Ascending aorta (tissue), 2 donors: ENCODE results near the gene XRCC6. TPM values are rescaled to one million over a fixed set of nuclear protein-coding genes. Genes with fewer than 3 reads are reported as not detected.

ENCODE experiments used
- DNase-seq, 2 donors: peaks; one replicate each; pipeline ENCODE4 v3.0.0-alpha.2; 2019; ENCODE audit warnings: low spot score in 2 of 2
- H3K27ac ChIP-seq, 2 donors: fragments of 200-600 bp; sonication (generic); one replicate each; pipeline ENCODE4 v1.5.1; 2016 to 2017; ENCODE audit warnings: mild to moderate bottlenecking in 1 of 2
- H3K27me3 ChIP-seq: fragments of 200-600 bp; sonication (generic); one replicate; pipeline ENCODE4 v1.5.1; 2017
- H3K36me3 ChIP-seq, 2 donors: fragments of 200-600 bp; sonication (generic); one replicate each; pipeline ENCODE4 v1.5.1; 2016
- H3K4me1 ChIP-seq, 2 donors: fragments of 200-600 bp; sonication (generic); one replicate each; pipeline ENCODE4 v1.5.1; 2016 to 2017; ENCODE audit warnings: mild to moderate bottlenecking in 1 of 2
- H3K4me3 ChIP-seq, 2 donors: fragments of 200-600 bp; sonication (generic); one replicate each; pipeline ENCODE4 v1.5.1; 2016 to 2017; ENCODE audit warnings: mild to moderate bottlenecking in 1 of 2
- H3K9me3 ChIP-seq, 2 donors: fragments of 200-600 bp; sonication (generic); one replicate each; pipeline ENCODE4 v1.5.1; 2016
- intact Hi-C: fragments of 100-400 bp; cut with DNase I; formaldehyde crosslinking; loops from one replicate; pipeline ENCODE4 v1.15.1; 2023
- total RNA-seq: library from RNA; depleted of rRNA; stranded (reverse); fragments of >200 nt; gene quantifications from one replicate; pipeline ENCODE4 v1.1.0, GENCODE V29; 2016
- TF ChIP-seq, protein P1 (sequence below), 3 experiments: fragments of 200-600 bp in 2 of 3; fragments of 450-650 bp in 1 of 3; sonication (generic) in 2 of 3; IDR thresholded peaks; one replicate each; pipeline ENCODE4 v1.5.1; 2016 to 2019; ENCODE audit warnings: antibody characterized with exemption in 3 of 3, mild to moderate bottlenecking in 1 of 3, moderate library complexity in 1 of 3

Gene XRCC6
- total RNA-seq, 1 donor from 2014 or later = 89.7 TPM

DNA sequence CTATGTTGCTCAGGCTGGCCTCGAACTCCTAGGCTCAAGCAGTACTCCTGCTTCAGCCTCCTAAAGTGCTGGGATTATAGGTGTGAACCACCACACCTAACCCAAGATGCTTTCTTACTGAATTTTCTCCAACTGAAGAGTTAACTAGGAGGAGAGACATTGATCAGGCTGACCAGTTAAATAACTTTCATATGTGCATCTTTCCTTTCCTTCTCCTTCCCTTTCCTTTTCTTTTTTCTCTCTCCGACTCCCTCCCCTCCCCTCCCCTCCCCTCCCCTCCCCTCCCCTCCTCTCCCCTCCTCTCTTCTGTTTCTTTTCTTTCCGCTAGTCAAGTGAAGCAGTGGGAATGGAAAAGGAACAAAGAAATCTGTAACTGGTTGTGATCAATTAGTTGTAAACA lies 26.7 kb downstream of the XRCC6 start:
- no peak for DNase-seq
- intact Hi-C loops = no loop called here
- Histone ChIP-seq H3K36me3 (peaks cover 84 to 91% of the 10 kb centered on the region in 2 donors), H3K4me3 (no peak overlapping the region), H3K27ac (no peak overlapping the region), H3K27me3 (no peaks in the 10 kb centered on the region), H3K9me3 (no peaks in the 10 kb centered on the region), H3K4me1 (no peaks in the 10 kb centered on the region)
- TF ChIP-seq, protein P1, sequence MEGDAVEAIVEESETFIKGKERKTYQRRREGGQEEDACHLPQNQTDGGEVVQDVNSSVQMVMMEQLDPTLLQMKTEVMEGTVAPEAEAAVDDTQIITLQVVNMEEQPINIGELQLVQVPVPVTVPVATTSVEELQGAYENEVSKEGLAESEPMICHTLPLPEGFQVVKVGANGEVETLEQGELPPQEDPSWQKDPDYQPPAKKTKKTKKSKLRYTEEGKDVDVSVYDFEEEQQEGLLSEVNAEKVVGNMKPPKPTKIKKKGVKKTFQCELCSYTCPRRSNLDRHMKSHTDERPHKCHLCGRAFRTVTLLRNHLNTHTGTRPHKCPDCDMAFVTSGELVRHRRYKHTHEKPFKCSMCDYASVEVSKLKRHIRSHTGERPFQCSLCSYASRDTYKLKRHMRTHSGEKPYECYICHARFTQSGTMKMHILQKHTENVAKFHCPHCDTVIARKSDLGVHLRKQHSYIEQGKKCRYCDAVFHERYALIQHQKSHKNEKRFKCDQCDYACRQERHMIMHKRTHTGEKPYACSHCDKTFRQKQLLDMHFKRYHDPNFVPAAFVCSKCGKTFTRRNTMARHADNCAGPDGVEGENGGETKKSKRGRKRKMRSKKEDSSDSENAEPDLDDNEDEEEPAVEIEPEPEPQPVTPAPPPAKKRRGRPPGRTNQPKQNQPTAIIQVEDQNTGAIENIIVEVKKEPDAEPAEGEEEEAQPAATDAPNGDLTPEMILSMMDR (IDR thresholded peaks at IDR 0.05) = no peak

DNA sequence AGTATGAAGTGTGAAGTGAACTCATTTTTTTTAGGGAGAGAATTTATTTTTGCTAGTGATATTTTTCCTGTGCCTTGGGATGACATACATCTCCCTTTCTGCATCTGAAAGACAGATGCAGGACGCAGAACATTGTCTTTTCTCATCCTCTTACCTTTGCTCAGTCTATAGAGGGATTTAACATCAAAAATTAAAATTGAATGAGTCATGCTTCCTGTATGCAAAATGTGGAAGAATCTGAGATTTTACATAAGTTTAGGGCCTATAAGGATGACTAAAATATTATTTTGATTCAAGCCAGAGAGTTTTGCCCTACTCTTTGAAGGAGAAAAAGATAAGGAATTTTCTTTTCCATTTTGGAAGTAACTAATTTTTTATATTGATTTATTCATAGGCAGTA lies 27.3 kb downstream of the XRCC6 start:
- H3K27ac ChIP-seq = no peak overlapping the region
- H3K4me1 ChIP-seq = no peaks in the 10 kb centered on the region
- TF ChIP-seq, protein P1 (IDR thresholded peaks at IDR 0.05) = no peak
- no peak overlapping the region for H3K4me3 ChIP-seq
- DNase-seq = no peak
- H3K9me3 ChIP-seq = no peaks in the 10 kb centered on the region
- H3K27me3 ChIP-seq = no peaks in the 10 kb centered on the region
- H3K36me3 ChIP-seq = peaks cover 84 to 91% of the 10 kb centered on the region in 2 donors
- intact Hi-C loops = no loop called here

DNA sequence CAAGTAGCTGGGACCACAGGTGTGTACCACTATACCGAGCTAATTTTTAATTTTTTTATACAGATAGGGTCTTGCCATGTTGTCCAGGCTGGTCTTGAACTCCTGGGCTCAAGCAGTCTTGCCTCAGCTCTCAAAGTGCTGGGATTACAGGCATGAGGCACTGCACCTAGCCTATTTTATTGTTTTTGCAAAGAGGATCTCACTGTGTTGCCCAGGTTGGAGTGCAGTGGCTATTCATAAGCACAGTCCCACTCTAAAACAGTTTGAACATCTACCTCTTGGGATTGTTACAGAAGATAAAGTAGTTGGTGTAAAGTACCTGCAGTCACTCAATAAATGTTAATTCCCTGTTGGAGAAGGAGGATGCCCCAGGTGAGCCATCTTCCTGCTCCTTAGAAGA lies 29.1 kb downstream of the XRCC6 start:
- peaks cover 88 to 96% of the 10 kb centered on the region in 2 donors for H3K36me3 ChIP-seq
- intact Hi-C loops = no loop called here
- no peaks in the 10 kb centered on the region for H3K9me3 ChIP-seq
- no peak overlapping the region for H3K27ac ChIP-seq
- H3K4me1 ChIP-seq = no peaks in the 10 kb centered on the region
- DNase-seq = no peak
- no peak overlapping the region for H3K4me3 ChIP-seq
- H3K27me3 ChIP-seq = no peaks in the 10 kb centered on the region
- TF ChIP-seq, protein P1 (IDR thresholded peaks at IDR 0.05) = no peak

DNA sequence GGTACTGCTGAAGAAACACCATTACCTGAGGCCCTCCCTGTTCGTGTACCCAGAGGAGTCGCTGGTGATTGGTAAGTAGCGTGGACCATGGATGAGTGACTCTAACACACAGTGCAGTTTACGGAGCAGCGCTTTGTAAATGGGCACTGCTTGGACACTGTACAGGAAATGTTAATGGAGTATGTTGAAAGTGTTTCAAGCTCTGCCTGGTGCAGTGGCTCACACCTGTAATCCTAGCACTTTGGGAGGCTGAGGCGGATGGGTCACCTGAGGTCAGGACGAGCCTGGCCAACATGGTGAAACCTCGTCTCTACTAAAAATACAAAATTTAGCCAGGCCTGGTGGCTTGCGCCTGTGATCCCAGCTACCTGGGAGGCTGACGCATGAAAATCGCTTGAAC lies 29.7 kb downstream of the XRCC6 start:
- Histone ChIP-seq H3K4me3 (no peak overlapping the region), H3K9me3 (no peaks in the 10 kb centered on the region), H3K4me1 (no peaks in the 10 kb centered on the region), H3K36me3 (peaks cover 92 to 97% of the 10 kb centered on the region in 2 donors), H3K27ac (no peak overlapping the region), H3K27me3 (no peaks in the 10 kb centered on the region)
- no peak for DNase-seq
- intact Hi-C loops = no loop called here
- TF ChIP-seq, protein P1 (IDR thresholded peaks at IDR 0.05) = no peak

DNA sequence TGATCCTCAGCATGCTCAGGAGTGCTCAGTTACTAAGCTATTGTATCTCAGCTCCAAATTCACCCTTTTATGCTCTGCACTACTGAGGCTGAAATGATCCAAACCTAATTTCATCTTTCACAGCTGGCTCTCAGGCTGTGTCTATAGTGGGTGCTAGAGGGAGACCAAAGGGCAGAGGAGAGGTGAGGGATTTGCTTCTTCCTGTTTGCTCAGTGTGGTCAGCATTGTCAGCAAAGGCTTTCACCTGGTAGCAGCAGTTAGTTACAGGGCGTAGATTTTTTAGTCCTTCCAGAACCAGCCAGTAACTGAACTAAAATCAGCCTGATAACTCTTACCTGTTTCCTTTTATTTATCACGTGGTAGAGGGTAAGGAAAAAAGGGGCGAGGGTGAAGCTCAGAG lies 33.2 kb downstream of the XRCC6 start:
- Histone ChIP-seq H3K4me1 (no peaks in the 10 kb centered on the region), H3K27me3 (no peaks in the 10 kb centered on the region), H3K4me3 (no peak overlapping the region), H3K27ac (no peak overlapping the region), H3K36me3 (peaks cover 98 to 100% of the 10 kb centered on the region in 2 donors), H3K9me3 (no peaks in the 10 kb centered on the region)
- TF ChIP-seq, protein P1 (IDR thresholded peaks at IDR 0.05) = no peak
- no peak for DNase-seq
- intact Hi-C loops = no loop called here

DNA sequence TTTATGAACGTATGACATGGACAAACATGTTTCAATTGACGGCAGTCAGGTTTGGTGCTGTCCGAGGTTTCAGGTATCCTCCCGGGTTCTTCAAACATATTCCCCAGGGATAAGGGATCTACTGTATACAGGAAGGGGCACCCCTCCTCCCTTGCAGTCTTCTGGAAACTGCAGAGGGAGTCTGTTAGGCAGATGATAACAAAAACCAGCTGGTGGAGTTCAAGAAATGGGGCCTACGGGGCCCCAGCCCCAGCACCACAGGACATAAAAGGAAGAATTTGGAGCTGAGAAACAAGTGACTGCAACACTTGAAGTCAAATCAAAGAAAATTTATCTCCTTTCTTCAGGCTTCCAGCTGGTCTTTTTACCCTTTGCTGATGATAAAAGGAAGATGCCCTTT lies 35.5 kb downstream of the XRCC6 start:
- TF ChIP-seq, protein P1 (IDR thresholded peaks at IDR 0.05) = no peak
- H3K9me3 ChIP-seq = no peaks in the 10 kb centered on the region
- H3K4me1 ChIP-seq = no peaks in the 10 kb centered on the region
- H3K4me3 ChIP-seq = no peak overlapping the region
- no peak for DNase-seq
- H3K36me3 ChIP-seq = peaks cover 99 to 100% of the 10 kb centered on the region in 2 donors
- intact Hi-C loops = no loop called here
- no peak overlapping the region for H3K27ac ChIP-seq
- H3K27me3 ChIP-seq = no peaks in the 10 kb centered on the region
